Measurements from ENCODE around the gene NCAM1.

Gene NCAM1

GRCh38 chr11:112962579-112963367, 1.6 kb downstream of the NCAM1 start (continued):
- TF ChIP-seq ZNF324 (tag by site-specific recombination; IDR thresholded peaks at IDR 0.05) (no peak; the same call in 1 of the 2 replicates), ZNF473 (tag by site-specific recombination; IDR thresholded peaks at IDR 0.05) (no peak), ZBTB10 (tag by site-specific recombination; IDR thresholded peaks at IDR 0.05) (peak; percentile 12; the same call in 1 of the 2 replicates), ZNF501 (tag by site-specific recombination; IDR thresholded peaks at IDR 0.05) (no peak), ZNF132 (tag by site-specific recombination; IDR thresholded peaks at IDR 0.05; ENCODE audit: borderline replicate concordance) (no peak), ZNF362 (tag by site-specific recombination; IDR thresholded peaks at IDR 0.05) (no peak), GLIS2 (tag by site-specific recombination; IDR thresholded peaks at IDR 0.05) (peak; percentile 97), ZNF37A (tag by site-specific recombination; IDR thresholded peaks at IDR 0.05) (no peak), SP2 (tag by site-specific recombination; IDR thresholded peaks at IDR 0.05) (peak; percentile 75), OSR2 (tag by site-specific recombination; IDR thresholded peaks at IDR 0.05) (peak; percentile 47), MEIS1 (CRISPR knock-in tag; IDR thresholded peaks at IDR 0.05; ENCODE audit: borderline replicate concordance) (no peak), ZNF596 (tag by site-specific recombination; IDR thresholded peaks at IDR 0.05) (0 out of 2 replicates have a peak, but pooled peaks have one; percentile 22), BCL11A (tag by site-specific recombination; IDR thresholded peaks at IDR 0.05; ENCODE audit: low read depth) (peak; percentile 34; the same call in 1 of the 2 replicates), ZNF366 (tag by site-specific recombination; conservative IDR thresholded peaks at IDR 0.05) (no peak), ZNF654 (tag by site-specific recombination; IDR thresholded peaks at IDR 0.05; ENCODE audit: low read depth) (no peak), ZNF354C (tag by site-specific recombination; IDR thresholded peaks at IDR 0.05; ENCODE audit: borderline replicate concordance, low read depth) (no peak), PRDM10 (tag by site-specific recombination; IDR thresholded peaks at IDR 0.05) (peak; percentile 63), ZNF488 (tag by site-specific recombination; IDR thresholded peaks at IDR 0.05) (no peak), KLF17 (tag by site-specific recombination; IDR thresholded peaks at IDR 0.05) (0 out of 2 replicates have a peak, but pooled peaks have one; percentile 39), ZNF423 (tag by site-specific recombination; IDR thresholded peaks at IDR 0.05) (peak; percentile 75), CTCF (tag by site-specific recombination; IDR thresholded peaks at IDR 0.05) (peak; percentile 23; the same call in 1 of the 2 replicates), KLF10 (tag by site-specific recombination; IDR thresholded peaks at IDR 0.05) (no peak), ZNF843 (tag by site-specific recombination; IDR thresholded peaks at IDR 0.05) (peak; percentile 38; the same call in 1 of the 2 replicates), ZNF514 (tag by site-specific recombination; IDR thresholded peaks at IDR 0.05) (no peak), ZNF148 (tag by site-specific recombination; IDR thresholded peaks at IDR 0.05; ENCODE audit: borderline replicate concordance) (no peak)

Measured in HEK293 (cell line).